WTC11 (cell line): Measurements from ENCODE around the gene G2E3. TPM values are rescaled to one million over a fixed set of nuclear protein-coding genes. Genes with fewer than 3 reads are reported as not detected.
A peak's percentile ranks its signal among the peaks of the same experiment; 100 is the strongest.

Source experiments
- ATAC-seq: fragments of 200-7000 bp; cut with Tn5 transposase; 2 replicates; pipeline ENCODE4 v1.10.0; 2021; ENCODE audit warnings: mild to moderate bottlenecking, moderate library complexity
- CTCF ChIA-PET: fragments of 300-600 bp; sonication (Branson Sonifier 250); formaldehyde crosslinking; loops from one replicate; lab custom pipeline; 2021; ENCODE audit warnings: antibody characterized with exemption; lab: Charles Lee
- POLR2A ChIA-PET: fragments of 350-600 bp; sonication (Branson Sonifier 250); formaldehyde crosslinking; loops from one replicate; lab custom pipeline; 2021; ENCODE audit warnings: antibody characterized with exemption; lab: Charles Lee
- DNase-seq: peaks from one replicate; pipeline ENCODE4 v3.0.0; 2021; ENCODE audit warnings: low spot score
- H3K27ac Mint-ChIP-seq: 2 replicates; pipeline ENCODE4 v1.8.0; 2021; ENCODE audit warnings: mixed read lengths
- H3K27me3 Mint-ChIP-seq: 2 replicates; pipeline ENCODE4 v1.8.0; 2021; ENCODE audit warnings: low read depth, mild to moderate bottlenecking, moderate library complexity, mixed read lengths
- H3K36me3 Mint-ChIP-seq: 2 replicates; pipeline ENCODE4 v1.8.0; 2021; ENCODE audit warnings: mixed read lengths
- H3K4me1 Mint-ChIP-seq: 2 replicates; pipeline ENCODE4 v1.8.0; 2022; ENCODE audit warnings: mixed read lengths
- H3K4me3 Mint-ChIP-seq: 2 replicates; pipeline ENCODE4 v1.8.0; 2021; ENCODE audit warnings: mild to moderate bottlenecking, moderate library complexity, mixed read lengths
- H3K9me3 Mint-ChIP-seq: 2 replicates; pipeline ENCODE4 v1.8.0; 2021; ENCODE audit warnings: mixed read lengths
- ETV6 ChIP-seq: sonication (generic); formaldehyde crosslinking; IDR thresholded peaks from 2 replicates; pipeline ENCODE4 v1.8.1; 2022; ENCODE audit warnings: mild to moderate bottlenecking, missing genetic modification reagents
- FOXP4 ChIP-seq: sonication (generic); formaldehyde crosslinking; IDR thresholded peaks from 2 replicates; pipeline ENCODE4 v1.8.0; 2022; ENCODE audit warnings: mild to moderate bottlenecking, missing genetic modification reagents
- GRHL2 ChIP-seq: fragments of 250-450 bp; sonication (Bioruptor Pico); IDR thresholded peaks from 2 replicates; pipeline ENCODE4 v1.8.0; 2022; ENCODE audit warnings: mild to moderate bottlenecking, moderate library complexity; ENCODE audit not compliant: insufficient replicate concordance, severe bottlenecking
- NFYB ChIP-seq: sonication (generic); formaldehyde crosslinking; conservative IDR thresholded peaks from 2 replicates; pipeline ENCODE4 v1.8.0; 2022; ENCODE audit warnings: low read depth, missing genetic modification reagents
- NR2C2 ChIP-seq: sonication (generic); formaldehyde crosslinking; IDR thresholded peaks from 2 replicates; pipeline ENCODE4 v1.8.0; 2022; ENCODE audit warnings: mild to moderate bottlenecking, missing genetic modification reagents
- OVOL2 ChIP-seq: fragments of 250-450 bp; sonication (Bioruptor Pico); IDR thresholded peaks from 2 replicates; pipeline ENCODE4 v1.9.0; 2021; ENCODE audit warnings: mild to moderate bottlenecking, borderline replicate concordance
- RELA ChIP-seq: sonication (generic); formaldehyde crosslinking; IDR thresholded peaks from 2 replicates; pipeline ENCODE4 v1.8.1; 2022; ENCODE audit warnings: missing genetic modification reagents, mild to moderate bottlenecking, borderline replicate concordance
- STAT6 ChIP-seq: sonication (generic); formaldehyde crosslinking; conservative IDR thresholded peaks from 2 replicates; pipeline ENCODE4 v1.8.1; 2023; ENCODE audit warnings: mild to moderate bottlenecking, low read depth, missing genetic modification reagents, moderate library complexity
- TEAD4 ChIP-seq: sonication (generic); formaldehyde crosslinking; IDR thresholded peaks from 2 replicates; pipeline ENCODE4 v1.8.0; 2022; ENCODE audit warnings: mild to moderate bottlenecking, missing genetic modification reagents
- USF1 ChIP-seq: sonication (generic); formaldehyde crosslinking; IDR thresholded peaks from 2 replicates; pipeline ENCODE4 v1.8.0; 2022; ENCODE audit warnings: mild to moderate bottlenecking, missing genetic modification reagents
- ZBTB43 ChIP-seq: sonication (generic); formaldehyde crosslinking; IDR thresholded peaks from 2 replicates; pipeline ENCODE4 v1.8.1; 2023; ENCODE audit warnings: mild to moderate bottlenecking, missing genetic modification reagents
- ZNF232 ChIP-seq: sonication (generic); formaldehyde crosslinking; IDR thresholded peaks from 2 replicates; pipeline ENCODE4 v1.8.0; 2022; ENCODE audit warnings: mild to moderate bottlenecking, missing genetic modification reagents
- ZNF263 ChIP-seq: sonication (generic); formaldehyde crosslinking; IDR thresholded peaks from 2 replicates; pipeline ENCODE4 v1.8.1; 2022; ENCODE audit warnings: low read depth, mild to moderate bottlenecking, moderate library complexity, missing genetic modification reagents
- ZNF396 ChIP-seq: fragments of 250-450 bp; sonication (Bioruptor Pico); IDR thresholded peaks from 2 replicates; pipeline ENCODE4 v1.8.0; 2021; ENCODE audit warnings: mild to moderate bottlenecking, moderate library complexity, borderline replicate concordance
- total RNA-seq: library from RNA; stranded (reverse); gene quantifications from 3 replicates; pipeline ENCODE4 v1.2.3, GENCODE V29; 2021
- TF ChIP-seq, protein P1 (sequence below): sonication (generic); formaldehyde crosslinking; IDR thresholded peaks from 2 replicates; pipeline ENCODE4 v1.8.1; 2023; ENCODE audit warnings: mild to moderate bottlenecking, missing genetic modification reagents, borderline replicate concordance
- TF ChIP-seq, protein P2 (sequence below): sonication (generic); formaldehyde crosslinking; IDR thresholded peaks from 2 replicates; pipeline ENCODE4 v1.8.1; 2022; ENCODE audit warnings: mild to moderate bottlenecking, missing genetic modification reagents, moderate library complexity, borderline replicate concordance
- TF ChIP-seq, protein P3 (sequence below): fragments of 250-450 bp; sonication (Bioruptor Pico); conservative IDR thresholded peaks from 2 replicates; pipeline ENCODE4 v1.9.0; 2021; ENCODE audit warnings: mild to moderate bottlenecking

G2E3 gene
- total RNA-seq, 1 experiment from 2014 or later: 66.2 TPM

DNA sequence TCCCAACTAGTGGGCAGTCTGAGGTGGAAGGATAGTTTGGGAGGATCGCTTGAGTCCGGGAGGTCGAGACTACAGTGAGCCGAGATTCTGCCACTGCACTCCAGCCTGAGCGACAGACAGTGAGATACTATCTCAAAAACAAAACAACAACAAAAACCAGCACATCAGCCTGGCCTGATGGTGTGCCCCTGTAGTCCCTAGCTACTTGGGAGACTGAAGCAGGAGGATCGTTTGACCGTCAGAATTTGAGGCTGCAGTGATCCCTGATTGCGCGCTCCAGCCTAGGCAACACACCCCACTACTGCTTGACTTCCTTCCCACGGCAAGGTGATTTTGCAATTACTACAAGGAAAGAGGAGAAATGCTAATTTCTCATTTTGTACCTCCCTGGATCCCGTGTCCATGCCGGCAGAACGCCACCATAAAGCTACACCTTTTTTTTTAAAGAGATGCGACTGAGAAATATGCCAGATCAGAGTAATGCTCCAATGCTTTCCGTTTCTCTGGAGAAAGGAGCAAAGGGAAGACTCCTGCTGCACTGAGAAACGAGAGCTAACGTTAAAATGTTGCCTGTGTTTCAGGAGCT lies 62.5 kb downstream of the G2E3 start:
- Mint-ChIP-seq H3K9me3 (no peaks in the 10 kb centered on the region), H3K27ac (peak overlapping the region; percentile 97), H3K4me3 (peak overlapping the region; percentile 99), H3K27me3 (no peaks in the 10 kb centered on the region), H3K4me1 (peaks cover 17% of the 10 kb centered on the region), H3K36me3 (peaks cover 11% of the 10 kb centered on the region)
- ATAC-seq (peak; percentile 10), DNase-seq (no peak)
- ChIA-PET POLR2A (no interaction called here), CTCF (interaction anchor here (1.2 kb wide), 1 partner anchor 9 kb away, joined by 3 read pairs; no protein-coding TSS in a partner anchor)
- TF ChIP-seq FOXP4 (CRISPR knock-in tag) (0 out of 2 replicates have a peak, but pooled peaks have one; percentile 28), ETV6 (CRISPR knock-in tag) (peak; percentile 57; the same call in 1 of the 2 replicates), USF1 (CRISPR knock-in tag) (no peak)
- TF ChIP-seq, protein P1, sequence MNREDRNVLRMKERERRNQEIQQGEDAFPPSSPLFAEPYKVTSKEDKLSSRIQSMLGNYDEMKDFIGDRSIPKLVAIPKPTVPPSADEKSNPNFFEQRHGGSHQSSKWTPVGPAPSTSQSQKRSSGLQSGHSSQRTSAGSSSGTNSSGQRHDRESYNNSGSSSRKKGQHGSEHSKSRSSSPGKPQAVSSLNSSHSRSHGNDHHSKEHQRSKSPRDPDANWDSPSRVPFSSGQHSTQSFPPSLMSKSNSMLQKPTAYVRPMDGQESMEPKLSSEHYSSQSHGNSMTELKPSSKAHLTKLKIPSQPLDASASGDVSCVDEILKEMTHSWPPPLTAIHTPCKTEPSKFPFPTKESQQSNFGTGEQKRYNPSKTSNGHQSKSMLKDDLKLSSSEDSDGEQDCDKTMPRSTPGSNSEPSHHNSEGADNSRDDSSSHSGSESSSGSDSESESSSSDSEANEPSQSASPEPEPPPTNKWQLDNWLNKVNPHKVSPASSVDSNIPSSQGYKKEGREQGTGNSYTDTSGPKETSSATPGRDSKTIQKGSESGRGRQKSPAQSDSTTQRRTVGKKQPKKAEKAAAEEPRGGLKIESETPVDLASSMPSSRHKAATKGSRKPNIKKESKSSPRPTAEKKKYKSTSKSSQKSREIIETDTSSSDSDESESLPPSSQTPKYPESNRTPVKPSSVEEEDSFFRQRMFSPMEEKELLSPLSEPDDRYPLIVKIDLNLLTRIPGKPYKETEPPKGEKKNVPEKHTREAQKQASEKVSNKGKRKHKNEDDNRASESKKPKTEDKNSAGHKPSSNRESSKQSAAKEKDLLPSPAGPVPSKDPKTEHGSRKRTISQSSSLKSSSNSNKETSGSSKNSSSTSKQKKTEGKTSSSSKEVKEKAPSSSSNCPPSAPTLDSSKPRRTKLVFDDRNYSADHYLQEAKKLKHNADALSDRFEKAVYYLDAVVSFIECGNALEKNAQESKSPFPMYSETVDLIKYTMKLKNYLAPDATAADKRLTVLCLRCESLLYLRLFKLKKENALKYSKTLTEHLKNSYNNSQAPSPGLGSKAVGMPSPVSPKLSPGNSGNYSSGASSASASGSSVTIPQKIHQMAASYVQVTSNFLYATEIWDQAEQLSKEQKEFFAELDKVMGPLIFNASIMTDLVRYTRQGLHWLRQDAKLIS (CRISPR knock-in tag): 0 out of 2 replicates have a peak, but pooled peaks have one; percentile 0

DNA sequence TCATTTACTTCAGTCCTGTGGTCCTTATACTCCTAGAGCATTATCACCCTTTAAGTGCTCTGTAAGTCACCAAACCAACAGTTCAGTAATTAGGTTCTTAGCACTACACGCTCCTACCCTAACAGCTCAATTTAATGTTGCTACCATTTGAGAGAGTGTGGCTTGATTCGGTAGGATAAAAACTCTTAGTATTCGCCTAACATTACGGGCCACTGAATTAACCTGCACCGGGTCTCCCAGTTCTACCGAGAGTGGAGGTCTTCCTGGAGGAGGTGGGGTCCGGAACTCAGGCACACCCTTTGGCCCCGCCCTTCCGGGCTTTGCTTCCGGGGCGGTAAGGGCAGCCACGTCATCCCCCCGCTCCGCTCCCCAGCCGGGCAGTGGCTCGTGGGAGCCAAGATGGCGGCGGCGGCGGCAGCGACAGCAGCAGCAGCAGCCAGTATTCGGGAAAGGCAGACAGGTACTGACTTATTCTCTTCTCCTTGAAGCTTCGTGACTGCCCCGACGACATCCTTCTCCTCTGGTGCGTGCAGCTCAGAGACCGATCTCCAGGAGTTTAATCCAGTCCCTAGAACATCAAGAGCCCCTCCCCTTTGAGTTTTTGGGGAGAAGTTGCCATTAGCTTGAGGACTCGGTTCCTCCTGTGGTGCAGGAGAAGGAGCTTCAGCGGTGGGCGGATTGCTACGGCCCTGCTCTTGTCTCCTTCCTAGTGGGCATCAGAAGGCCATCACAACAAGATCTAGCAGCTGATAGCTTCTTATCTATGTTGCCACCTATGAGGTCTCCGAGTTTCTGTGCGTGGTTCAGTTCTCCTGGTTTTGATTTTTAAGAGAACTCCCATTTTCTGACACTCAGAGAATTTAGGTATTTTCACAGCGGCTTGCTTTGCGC lies 63.2 kb downstream of the G2E3 start, which contains the start of gene SCFD1:
SCFD1 (plus strand) TSS at position 380 of the 891 bp plus-strand sequence; CDS start at position 400, 20 bp downstream.
- Mint-ChIP-seq H3K27ac (peak within 1 kb of the TSS; percentile 97), H3K4me3 (peak within 1 kb of the TSS; percentile 99), H3K4me1 (peaks cover 17% of the 10 kb centered on the region), H3K9me3 (no peaks in the 10 kb centered on the region), H3K36me3 (peaks cover 7% of the 10 kb centered on the region), H3K27me3 (no peaks in the 10 kb centered on the region)
- DNase-seq (peak; percentile 95), ATAC-seq (peak; percentile 98)
- ChIA-PET CTCF (interaction anchor here (1.2 kb wide), 1 partner anchor 10 kb away, joined by 3 read pairs; no protein-coding TSS in a partner anchor), POLR2A (no interaction called here)
- TF ChIP-seq GRHL2 (CRISPR knock-in tag): no peak
- TF ChIP-seq STAT6: no peak
- no peak; the same call in 1 of the 2 replicates for TF ChIP-seq OVOL2 (CRISPR knock-in tag)
- TF ChIP-seq ZNF396 (CRISPR knock-in tag): no peak
- TF ChIP-seq, protein P2, sequence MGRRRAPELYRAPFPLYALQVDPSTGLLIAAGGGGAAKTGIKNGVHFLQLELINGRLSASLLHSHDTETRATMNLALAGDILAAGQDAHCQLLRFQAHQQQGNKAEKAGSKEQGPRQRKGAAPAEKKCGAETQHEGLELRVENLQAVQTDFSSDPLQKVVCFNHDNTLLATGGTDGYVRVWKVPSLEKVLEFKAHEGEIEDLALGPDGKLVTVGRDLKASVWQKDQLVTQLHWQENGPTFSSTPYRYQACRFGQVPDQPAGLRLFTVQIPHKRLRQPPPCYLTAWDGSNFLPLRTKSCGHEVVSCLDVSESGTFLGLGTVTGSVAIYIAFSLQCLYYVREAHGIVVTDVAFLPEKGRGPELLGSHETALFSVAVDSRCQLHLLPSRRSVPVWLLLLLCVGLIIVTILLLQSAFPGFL (CRISPR knock-in tag): no peak; the same call in 1 of the 2 replicates
- TF ChIP-seq, protein P3, sequence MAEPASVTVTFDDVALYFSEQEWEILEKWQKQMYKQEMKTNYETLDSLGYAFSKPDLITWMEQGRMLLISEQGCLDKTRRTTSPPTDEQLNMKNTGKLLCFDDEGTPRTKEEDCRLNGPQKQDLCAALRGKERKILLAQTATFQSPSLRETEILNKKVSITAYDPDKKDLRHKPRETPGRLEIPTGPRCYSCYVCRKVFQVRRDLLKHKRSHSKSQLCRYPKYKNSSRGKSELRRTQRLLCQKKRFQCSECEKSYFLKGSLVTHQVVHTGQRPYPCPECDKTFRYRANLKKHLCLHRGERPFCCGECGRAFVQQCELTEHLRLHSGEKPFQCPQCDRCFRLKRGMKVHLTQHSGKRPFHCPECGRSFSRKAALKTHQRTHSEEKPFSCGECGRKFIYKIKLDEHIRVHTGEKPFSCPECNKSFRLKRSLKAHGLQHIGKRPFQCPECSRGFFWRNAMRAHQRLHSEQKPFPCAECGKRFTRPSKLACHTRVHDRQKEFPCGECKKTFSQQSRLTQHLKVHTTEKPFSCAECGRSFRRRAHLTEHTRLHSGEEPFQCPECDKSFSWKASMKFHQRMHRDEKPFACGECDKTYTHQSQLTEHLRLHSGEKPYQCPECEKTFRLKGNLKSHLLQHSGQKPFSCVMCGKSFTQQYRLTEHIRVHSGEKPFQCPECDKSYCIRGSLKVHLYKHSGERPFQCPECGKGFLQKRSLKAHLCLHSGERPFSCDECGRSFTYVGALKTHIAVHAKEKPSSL (CRISPR knock-in tag): peak; percentile 83
- TF ChIP-seq TEAD4: no peak
- TF ChIP-seq NR2C2: peak; percentile 84
- TF ChIP-seq ZBTB43 (CRISPR knock-in tag): peak; percentile 82
- TF ChIP-seq ZNF263 (CRISPR knock-in tag): no peak
- TF ChIP-seq RELA (CRISPR knock-in tag): no peak
- TF ChIP-seq ZNF232 (CRISPR knock-in tag): 0 out of 2 replicates have a peak, but pooled peaks have one; percentile 75
- no peak; the same call in 1 of the 2 replicates for TF ChIP-seq NFYB (CRISPR knock-in tag)
